Ishikawa (cell line): ENCODE data around the gene MESP1.

Experiments
- CEBPB ChIP-seq: IDR thresholded peaks from 2 replicates; pipeline ENCODE4 v1.6.1; 2012
- CREB1 ChIP-seq: IDR thresholded peaks from 2 replicates; pipeline ENCODE4 v1.6.1; 2012; ENCODE audit warnings: low read depth
- EGR1 ChIP-seq: IDR thresholded peaks from 2 replicates; pipeline ENCODE4 v1.6.1; 2012
- EP300 ChIP-seq: IDR thresholded peaks from 2 replicates; pipeline ENCODE4 v1.6.1; 2012; ENCODE audit warnings: borderline replicate concordance
- FOXM1 ChIP-seq: IDR thresholded peaks from 2 replicates; pipeline ENCODE4 v1.6.1; 2012; ENCODE audit warnings: low read depth, borderline replicate concordance
- NFIC ChIP-seq: IDR thresholded peaks from 2 replicates; pipeline ENCODE4 v1.6.1; 2012
- RAD21 ChIP-seq: IDR thresholded peaks from 2 replicates; pipeline ENCODE4 v1.6.1; 2012; ENCODE audit warnings: low read depth
- TAF1 ChIP-seq: IDR thresholded peaks from 2 replicates; pipeline ENCODE4 v1.6.1; 2012; ENCODE audit warnings: low read depth, mild to moderate bottlenecking
- TCF12 ChIP-seq: IDR thresholded peaks from 2 replicates; pipeline ENCODE4 v1.6.1; 2012; ENCODE audit warnings: low read depth
- TEAD4 ChIP-seq: IDR thresholded peaks from 2 replicates; pipeline ENCODE4 v1.6.1; 2012
- USF1 ChIP-seq: IDR thresholded peaks from 2 replicates; pipeline ENCODE4 v1.6.1; 2012
- ZBTB7A ChIP-seq: IDR thresholded peaks from 2 replicates; pipeline ENCODE4 v1.6.1; 2012; ENCODE audit warnings: low read depth
- TF ChIP-seq, protein P1 (sequence below): IDR thresholded peaks from 2 replicates; pipeline ENCODE4 v1.6.1; 2012
- TF ChIP-seq, protein P2 (sequence below): IDR thresholded peaks from 2 replicates; pipeline ENCODE4 v1.6.1; 2012; ENCODE audit warnings: low read depth, mild to moderate bottlenecking

DNA sequence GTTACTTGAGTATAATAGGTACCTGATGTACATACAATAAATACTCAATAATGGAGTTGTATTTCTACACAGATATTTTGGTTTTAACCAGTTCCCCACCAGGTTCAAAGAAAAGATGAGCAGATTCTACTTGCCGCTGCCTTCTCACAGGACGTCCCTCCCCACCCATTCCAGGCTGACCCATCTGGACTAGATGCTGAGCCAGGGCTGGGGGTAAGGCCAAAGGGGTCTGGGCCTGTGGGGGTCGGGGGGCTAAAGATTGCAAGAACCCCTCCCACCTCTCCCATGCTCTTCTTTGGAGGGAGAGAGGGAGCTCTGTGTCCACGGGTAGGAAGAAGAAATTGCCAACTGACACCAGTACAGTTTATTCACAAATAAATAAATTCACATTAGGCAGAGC lies 1.5 kb downstream of the MESP1 start:
- TF ChIP-seq RAD21 (no peak), USF1 (no peak), TEAD4 (no peak), TCF12 (no peak), TAF1 (no peak), EP300 (no peak), CREB1 (no peak), EGR1 (no peak), NFIC (no peak), CEBPB (no peak), FOXM1 (no peak), ZBTB7A (no peak)
- TF ChIP-seq, protein P1, sequence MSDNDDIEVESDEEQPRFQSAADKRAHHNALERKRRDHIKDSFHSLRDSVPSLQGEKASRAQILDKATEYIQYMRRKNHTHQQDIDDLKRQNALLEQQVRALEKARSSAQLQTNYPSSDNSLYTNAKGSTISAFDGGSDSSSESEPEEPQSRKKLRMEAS: no peak
- TF ChIP-seq, protein P2, sequence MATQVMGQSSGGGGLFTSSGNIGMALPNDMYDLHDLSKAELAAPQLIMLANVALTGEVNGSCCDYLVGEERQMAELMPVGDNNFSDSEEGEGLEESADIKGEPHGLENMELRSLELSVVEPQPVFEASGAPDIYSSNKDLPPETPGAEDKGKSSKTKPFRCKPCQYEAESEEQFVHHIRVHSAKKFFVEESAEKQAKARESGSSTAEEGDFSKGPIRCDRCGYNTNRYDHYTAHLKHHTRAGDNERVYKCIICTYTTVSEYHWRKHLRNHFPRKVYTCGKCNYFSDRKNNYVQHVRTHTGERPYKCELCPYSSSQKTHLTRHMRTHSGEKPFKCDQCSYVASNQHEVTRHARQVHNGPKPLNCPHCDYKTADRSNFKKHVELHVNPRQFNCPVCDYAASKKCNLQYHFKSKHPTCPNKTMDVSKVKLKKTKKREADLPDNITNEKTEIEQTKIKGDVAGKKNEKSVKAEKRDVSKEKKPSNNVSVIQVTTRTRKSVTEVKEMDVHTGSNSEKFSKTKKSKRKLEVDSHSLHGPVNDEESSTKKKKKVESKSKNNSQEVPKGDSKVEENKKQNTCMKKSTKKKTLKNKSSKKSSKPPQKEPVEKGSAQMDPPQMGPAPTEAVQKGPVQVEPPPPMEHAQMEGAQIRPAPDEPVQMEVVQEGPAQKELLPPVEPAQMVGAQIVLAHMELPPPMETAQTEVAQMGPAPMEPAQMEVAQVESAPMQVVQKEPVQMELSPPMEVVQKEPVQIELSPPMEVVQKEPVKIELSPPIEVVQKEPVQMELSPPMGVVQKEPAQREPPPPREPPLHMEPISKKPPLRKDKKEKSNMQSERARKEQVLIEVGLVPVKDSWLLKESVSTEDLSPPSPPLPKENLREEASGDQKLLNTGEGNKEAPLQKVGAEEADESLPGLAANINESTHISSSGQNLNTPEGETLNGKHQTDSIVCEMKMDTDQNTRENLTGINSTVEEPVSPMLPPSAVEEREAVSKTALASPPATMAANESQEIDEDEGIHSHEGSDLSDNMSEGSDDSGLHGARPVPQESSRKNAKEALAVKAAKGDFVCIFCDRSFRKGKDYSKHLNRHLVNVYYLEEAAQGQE: no peak
